ENCODE measurements around the gene NPC1L1.

DNA sequence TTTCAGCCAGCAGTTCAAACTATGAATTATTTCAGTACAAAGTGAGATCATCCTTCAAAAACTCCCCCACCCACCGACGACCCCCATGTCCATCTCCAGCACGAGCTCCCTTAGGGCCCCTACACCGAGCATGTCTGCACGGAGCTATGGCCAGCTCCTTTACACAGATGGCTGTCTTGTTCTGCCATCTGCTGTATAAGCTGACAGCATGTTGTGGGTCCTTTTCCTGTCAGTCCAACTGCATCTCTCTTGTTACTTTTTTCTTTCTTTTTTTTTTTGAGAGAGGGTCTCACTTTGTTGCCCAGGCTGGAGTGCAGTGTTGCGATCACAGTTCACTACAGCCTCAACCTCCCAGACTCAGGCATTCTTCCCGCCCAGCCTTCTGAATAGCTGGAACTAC lies 21.6 kb downstream of the NPC1L1 start:
- TF ChIP-seq, protein P1, sequence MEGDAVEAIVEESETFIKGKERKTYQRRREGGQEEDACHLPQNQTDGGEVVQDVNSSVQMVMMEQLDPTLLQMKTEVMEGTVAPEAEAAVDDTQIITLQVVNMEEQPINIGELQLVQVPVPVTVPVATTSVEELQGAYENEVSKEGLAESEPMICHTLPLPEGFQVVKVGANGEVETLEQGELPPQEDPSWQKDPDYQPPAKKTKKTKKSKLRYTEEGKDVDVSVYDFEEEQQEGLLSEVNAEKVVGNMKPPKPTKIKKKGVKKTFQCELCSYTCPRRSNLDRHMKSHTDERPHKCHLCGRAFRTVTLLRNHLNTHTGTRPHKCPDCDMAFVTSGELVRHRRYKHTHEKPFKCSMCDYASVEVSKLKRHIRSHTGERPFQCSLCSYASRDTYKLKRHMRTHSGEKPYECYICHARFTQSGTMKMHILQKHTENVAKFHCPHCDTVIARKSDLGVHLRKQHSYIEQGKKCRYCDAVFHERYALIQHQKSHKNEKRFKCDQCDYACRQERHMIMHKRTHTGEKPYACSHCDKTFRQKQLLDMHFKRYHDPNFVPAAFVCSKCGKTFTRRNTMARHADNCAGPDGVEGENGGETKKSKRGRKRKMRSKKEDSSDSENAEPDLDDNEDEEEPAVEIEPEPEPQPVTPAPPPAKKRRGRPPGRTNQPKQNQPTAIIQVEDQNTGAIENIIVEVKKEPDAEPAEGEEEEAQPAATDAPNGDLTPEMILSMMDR (IDR thresholded peaks at IDR 0.05 in 2 of 3, conservative IDR thresholded peaks at IDR 0.05 in 1 of 3; ENCODE audit: borderline replicate concordance in 1 of 3, insufficient read depth in 1 of 3, low read depth in 2 of 3, low read length in 2 of 3): no peak
- TF ChIP-seq, protein P2, sequence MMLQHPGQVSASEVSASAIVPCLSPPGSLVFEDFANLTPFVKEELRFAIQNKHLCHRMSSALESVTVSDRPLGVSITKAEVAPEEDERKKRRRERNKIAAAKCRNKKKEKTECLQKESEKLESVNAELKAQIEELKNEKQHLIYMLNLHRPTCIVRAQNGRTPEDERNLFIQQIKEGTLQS (IDR thresholded peaks at IDR 0.05): no peak
- TF ChIP-seq EZH2 (IDR thresholded peaks at IDR 0.05) (no peak), POLR2AphosphoS5 (IDR thresholded peaks at IDR 0.05; ENCODE audit: low read depth, low read length) (no peak), POLR2A (IDR thresholded peaks at IDR 0.05; ENCODE audit: borderline replicate concordance, extremely low read depth, insufficient read depth, insufficient read length) (no peak), ZFX (IDR thresholded peaks at IDR 0.05) (no peak), CEBPB (IDR thresholded peaks at IDR 0.05; ENCODE audit: low read depth) (no peak), EGR1 (IDR thresholded peaks at IDR 0.05; ENCODE audit: low read depth) (no peak), EZH2phosphoT487 (IDR thresholded peaks at IDR 0.05; ENCODE audit: borderline replicate concordance) (no peak)
- TF ChIP-seq, protein P3, sequence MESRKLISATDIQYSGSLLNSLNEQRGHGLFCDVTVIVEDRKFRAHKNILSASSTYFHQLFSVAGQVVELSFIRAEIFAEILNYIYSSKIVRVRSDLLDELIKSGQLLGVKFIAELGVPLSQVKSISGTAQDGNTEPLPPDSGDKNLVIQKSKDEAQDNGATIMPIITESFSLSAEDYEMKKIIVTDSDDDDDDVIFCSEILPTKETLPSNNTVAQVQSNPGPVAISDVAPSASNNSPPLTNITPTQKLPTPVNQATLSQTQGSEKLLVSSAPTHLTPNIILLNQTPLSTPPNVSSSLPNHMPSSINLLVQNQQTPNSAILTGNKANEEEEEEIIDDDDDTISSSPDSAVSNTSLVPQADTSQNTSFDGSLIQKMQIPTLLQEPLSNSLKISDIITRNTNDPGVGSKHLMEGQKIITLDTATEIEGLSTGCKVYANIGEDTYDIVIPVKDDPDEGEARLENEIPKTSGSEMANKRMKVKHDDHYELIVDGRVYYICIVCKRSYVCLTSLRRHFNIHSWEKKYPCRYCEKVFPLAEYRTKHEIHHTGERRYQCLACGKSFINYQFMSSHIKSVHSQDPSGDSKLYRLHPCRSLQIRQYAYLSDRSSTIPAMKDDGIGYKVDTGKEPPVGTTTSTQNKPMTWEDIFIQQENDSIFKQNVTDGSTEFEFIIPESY (IDR thresholded peaks at IDR 0.05; ENCODE audit: extremely low read depth, insufficient replicate concordance, low read length): no peak

Data from HCT116 (cell line).